ENCODE data around the gene GLIS2. TPM values are rescaled to one million over a fixed set of nuclear protein-coding genes. Genes with fewer than 3 reads are reported as not detected.
"Not testable (repeated sequence)": the region's sequence is repeated elsewhere in the genome, so short reads cannot be mapped to it uniquely, and the experiment has no call there.

GLIS2 gene
- total RNA-seq, 1 donor: 3.3 TPM

DNA sequence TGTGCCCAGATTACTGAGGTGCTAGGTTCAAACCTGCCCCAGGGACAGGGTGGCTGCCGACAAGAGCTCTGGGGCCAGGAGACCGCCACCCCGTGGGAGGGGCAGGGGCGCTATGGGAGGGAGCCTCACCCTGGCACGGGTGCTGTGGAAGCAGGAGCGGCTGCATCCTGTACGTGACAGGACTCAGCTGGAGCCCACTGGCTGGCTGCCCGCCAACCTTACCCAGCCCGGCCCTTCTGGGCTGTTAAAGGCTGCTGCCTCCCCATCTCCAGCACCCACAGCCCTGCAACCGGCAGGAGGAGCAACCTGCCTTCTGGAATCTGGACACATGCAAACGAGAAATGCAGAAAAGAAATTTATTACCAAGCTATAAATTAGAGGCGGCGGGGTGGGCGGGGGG is 24.0 kb downstream of the GLIS2 start:
- H3K4me3 ChIP-seq (ENCODE audit: low read depth, low read length): no peak overlapping the region
- peak; percentile 47 for DNase-seq (ENCODE audit: low read depth)
- TF ChIP-seq, protein P1, sequence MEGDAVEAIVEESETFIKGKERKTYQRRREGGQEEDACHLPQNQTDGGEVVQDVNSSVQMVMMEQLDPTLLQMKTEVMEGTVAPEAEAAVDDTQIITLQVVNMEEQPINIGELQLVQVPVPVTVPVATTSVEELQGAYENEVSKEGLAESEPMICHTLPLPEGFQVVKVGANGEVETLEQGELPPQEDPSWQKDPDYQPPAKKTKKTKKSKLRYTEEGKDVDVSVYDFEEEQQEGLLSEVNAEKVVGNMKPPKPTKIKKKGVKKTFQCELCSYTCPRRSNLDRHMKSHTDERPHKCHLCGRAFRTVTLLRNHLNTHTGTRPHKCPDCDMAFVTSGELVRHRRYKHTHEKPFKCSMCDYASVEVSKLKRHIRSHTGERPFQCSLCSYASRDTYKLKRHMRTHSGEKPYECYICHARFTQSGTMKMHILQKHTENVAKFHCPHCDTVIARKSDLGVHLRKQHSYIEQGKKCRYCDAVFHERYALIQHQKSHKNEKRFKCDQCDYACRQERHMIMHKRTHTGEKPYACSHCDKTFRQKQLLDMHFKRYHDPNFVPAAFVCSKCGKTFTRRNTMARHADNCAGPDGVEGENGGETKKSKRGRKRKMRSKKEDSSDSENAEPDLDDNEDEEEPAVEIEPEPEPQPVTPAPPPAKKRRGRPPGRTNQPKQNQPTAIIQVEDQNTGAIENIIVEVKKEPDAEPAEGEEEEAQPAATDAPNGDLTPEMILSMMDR (IDR thresholded peaks at IDR 0.05; ENCODE audit: insufficient read depth, low read length): no peak

DNA sequence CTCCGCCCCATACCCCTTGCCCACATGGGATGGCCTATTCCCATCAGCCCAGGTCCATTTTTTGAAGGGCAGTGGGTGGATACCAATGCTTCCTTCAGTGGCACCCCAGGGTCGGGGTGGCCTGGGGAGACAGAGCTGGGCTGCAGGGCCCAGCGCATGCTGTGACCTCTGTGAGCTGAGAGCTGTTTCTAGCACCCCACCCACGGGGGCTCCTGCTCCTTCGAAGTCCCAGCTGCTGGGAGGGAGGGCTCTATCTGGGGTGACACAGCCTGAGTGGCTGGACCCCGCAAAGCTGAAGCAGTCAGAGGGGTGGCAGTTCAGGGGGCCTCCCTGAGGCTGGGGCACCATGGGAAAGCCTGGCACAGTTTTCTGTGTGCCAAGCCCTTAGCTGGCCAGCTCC is 24.6 kb downstream of the GLIS2 start:
- TF ChIP-seq, protein P1 (IDR thresholded peaks at IDR 0.05; ENCODE audit: insufficient read depth, low read length): no peak
- H3K4me3 ChIP-seq (ENCODE audit: low read depth, low read length): no peak overlapping the region
- no peak for DNase-seq (ENCODE audit: low read depth)

DNA sequence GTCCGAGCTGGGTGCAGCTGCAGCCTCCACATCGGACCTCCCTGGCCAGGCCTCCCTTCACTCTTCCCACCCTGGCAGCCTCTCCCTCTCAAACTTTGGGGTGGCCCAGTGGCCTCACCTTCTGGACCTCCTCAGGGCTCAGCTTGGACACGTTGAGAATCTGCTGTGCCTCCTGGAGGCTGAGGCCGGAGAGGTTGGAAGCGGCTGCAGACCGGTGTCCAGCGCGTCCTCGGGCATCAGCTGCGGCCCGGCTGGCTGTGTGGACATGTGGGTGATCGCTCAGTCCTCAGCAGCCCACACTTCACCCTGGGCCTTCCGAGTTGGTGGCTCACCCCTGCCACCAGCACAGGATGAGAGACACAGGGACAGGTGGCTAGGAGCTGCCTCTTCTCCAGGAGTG is 25.4 kb downstream of the GLIS2 start:
- TF ChIP-seq, protein P1 (IDR thresholded peaks at IDR 0.05; ENCODE audit: insufficient read depth, low read length): no peak
- no peak for DNase-seq (ENCODE audit: low read depth)
- no peak overlapping the region for H3K4me3 ChIP-seq (ENCODE audit: low read depth, low read length)

DNA sequence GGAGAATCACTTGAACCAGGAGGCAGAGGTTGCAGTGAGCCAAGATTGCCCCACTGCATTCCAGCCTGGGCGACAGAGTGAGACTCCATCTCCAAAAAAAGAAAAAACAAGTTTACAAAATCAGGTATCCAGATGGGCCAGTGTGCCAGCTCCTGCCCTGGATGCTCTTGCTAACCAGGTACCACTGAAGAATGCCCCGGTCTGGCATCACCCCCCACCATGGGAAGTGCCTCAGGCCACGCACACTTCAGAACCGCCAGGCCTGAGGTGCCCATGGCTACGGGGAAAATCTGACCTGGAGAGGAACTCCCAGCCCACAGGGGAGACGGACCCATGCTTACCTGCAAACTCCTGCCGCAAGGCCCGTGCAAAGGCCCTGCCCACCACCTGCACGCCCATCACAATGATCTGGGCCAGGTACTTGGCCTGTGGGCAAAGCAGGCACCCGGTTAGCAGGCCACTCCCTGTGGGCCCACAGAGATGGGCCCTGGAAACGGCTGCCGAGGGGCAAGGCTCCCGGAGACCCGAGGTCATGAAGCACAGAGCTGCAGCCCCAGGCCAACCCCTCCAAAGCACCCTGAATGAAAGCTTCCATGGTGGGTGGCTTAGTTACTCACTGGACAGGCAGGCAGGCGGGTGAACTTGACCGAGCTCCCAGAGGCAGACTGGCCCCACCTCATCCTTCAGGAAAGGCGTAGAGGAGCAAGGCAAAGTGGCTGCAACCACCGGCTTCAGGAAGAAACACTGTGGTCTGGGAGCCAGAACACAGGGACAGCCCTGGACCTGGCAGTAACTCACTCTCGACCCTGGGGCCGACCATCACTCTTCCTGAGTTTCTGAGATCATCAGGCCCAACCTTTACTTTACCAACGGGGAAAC is 27.2 kb downstream of the GLIS2 start:
- H3K4me3 ChIP-seq (ENCODE audit: low read depth, low read length): no peak overlapping the region
- no peak for DNase-seq (ENCODE audit: low read depth)
- TF ChIP-seq, protein P1 (IDR thresholded peaks at IDR 0.05; ENCODE audit: insufficient read depth, low read length): no peak

DNA sequence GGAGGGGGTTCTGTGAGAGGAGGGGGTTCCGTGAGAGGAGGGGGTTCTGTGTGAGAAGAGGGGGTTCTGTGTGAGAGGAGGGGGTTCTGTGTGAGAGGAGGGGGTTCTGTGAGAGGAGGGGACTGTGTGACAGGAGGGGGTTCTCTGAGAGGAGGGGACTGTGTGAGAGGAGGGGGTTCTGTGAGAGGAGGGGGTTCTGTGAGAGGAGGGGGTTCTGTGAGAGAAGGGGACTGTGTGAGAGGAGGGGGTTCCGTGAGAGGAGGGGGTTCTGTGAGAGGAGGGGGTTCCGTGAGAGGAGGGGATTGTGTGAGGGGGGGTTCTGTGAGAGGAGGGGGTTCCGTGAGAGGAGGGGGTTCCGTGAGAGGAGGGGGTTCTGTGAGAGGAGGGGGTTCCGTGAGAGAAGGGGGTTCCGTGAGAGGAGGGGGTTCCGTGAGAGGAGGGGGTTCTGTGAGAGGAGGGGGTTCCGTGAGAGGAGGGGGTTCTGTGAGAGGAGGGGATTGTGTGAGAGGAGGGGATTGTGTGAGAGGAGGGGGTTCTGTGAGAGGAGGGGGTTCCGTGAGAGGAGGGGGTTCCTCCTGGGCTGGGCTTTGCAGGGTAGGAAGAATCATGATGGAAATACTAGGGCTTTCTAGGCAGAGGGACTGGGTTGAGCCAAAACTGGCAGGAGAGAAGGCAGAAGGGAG is 28.6 kb downstream of the GLIS2 start:
- DNase-seq (ENCODE audit: low read depth): peak; percentile 32
- not testable (repeated sequence) for H3K4me3 ChIP-seq (ENCODE audit: low read depth, low read length)

DNA sequence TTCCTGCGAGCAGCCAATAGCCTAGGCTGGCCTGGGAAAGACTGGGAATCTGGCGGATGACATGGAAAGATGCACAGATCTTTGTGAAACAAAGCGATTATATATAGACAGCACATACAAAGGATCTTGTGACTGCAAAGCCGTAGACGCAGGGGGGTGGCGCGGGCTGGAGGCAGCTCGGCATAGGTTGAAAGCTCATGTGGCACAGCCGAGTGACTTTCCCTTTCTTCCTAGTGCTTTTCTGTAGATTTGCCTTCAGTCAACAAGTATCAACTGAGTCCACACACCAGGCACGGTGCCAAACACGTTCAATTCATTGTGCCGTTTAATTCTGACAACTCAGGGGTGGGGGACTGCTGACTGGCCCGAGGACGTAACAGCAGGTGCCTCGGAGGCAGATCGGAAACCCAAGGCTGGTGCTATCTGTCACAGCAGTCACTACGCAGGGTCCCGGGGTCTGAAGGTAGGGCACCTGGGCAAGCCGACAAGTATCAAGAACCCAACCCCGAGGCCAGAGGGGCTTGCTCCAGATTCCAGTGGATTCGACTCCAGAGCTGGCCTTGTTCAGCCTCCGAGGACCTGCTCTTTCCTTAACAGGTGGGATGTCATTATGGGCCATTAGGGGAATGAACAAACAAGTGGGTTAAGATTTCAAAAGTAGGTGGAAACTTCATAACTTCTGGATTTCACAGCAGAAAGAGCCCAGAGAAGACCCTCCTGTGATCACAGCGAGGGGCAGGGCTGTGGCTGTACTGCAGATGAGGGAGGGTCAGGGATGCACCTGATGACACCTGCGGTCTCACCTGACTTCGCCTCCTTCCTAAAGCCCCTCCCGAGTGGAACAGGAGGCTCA is 29.3 kb downstream of the GLIS2 start:
- TF ChIP-seq, protein P1 (IDR thresholded peaks at IDR 0.05; ENCODE audit: insufficient read depth, low read length): no peak
- no peak for DNase-seq (ENCODE audit: low read depth)
- no peak overlapping the region for H3K4me3 ChIP-seq (ENCODE audit: low read depth, low read length)

Data from fibroblast of the aortic adventitia (primary cell).